ENCODE results near the gene OR10J4.
"Not testable (repeated sequence)": the region's sequence is repeated elsewhere in the genome, so short reads cannot be mapped to it uniquely, and the experiment has no call there.

The OR10J4 gene

GRCh38 chr1:159431904-159432303 is at the start of gene OR10J4:
Gene OR10J4, plus strand, starts transcription at chr1:159432204.
- DNase-seq: no peak

DNA sequence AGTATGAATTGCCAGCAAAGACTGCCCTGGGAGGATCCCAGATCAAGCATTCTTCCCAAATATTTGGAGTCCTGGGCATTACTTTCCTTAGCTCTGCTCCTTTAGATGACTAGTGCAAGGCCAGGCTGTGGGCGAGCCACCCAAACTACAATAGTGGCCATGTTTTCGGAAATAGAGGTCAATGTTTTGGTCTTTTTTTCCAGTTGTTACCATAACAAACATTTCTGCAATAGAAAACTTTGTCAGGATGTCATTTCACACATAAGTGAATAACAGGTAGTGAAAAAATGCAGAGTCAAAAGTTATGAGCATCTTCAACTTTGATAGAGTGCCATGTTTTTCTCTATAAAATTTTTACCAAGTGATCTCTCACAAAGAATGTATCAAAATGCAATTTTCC is 25.2 kb upstream of the OR10J4 start:
- no peak for DNase-seq

DNA sequence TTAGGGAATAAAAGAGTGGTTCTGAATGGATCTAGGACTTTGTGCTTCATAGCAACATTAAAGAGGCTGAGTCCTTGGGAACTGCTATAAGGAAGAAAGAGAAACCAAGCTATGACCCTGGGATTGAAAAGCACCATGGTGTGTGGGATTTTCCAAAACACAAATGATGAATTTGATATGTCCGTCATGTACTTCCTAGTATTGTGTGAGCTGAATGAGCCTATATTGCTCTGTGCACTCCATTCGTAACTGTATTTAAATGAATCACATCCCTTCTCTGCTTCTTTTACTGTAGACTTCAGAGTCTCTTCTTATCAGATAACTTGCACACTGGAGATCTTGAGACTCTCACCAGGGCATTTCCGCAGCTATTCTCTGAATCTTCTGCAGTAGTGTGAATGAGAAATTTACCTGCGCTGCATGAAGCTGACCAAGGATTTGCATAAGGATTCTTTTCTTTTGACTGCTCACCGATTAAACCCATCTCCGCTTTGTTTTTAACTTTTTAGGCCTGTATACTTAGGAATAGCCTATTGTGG is 23.1 kb upstream of the OR10J4 start:
- no peak for DNase-seq

DNA sequence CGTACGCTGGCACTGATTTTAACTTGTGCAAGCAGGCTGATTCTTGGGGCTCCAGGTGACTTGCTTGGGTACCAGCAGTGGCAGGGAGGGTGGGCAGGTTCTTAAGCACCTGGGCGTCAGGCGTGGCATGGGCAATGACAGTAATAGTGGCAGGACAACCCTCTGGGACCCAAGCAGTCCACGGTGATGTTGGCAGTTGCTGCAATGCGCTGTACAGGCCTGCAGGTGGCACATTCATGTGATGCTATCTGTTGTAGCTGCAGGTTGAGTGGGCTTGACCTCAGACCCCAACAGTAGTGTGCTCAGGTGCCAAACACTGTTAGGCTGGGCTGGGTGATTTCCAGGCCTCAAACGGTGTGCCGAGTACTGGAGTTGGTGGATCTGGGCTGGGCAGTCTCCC is 10.2 kb upstream of the OR10J4 start:
- no peak for DNase-seq

DNA sequence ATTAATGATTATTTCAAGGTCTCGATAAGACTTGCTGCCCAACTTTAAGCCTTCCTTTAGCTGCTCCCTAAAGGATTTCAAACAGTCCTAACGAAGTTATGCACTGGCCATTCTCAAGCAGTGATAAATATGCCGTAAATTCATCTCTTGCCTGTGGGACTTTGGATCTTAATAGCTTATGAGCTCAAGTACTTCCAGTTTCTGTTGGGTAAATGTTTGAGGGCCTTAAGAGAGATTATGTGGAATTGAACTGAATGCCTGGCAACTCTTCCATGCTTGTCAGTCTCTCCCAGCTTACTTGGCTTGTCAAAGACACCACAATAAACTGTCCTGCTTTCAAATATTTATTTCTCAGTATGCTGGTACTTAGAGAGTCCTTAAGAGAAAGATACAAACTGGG is 3.5 kb upstream of the OR10J4 start:
- no peak for DNase-seq

GRCh38 chr1:159429074-159429861 is 2.7 kb upstream of the OR10J4 start:
- no peak for DNase-seq

GRCh38 chr1:159430985-159431384 is 1.0 kb upstream of the OR10J4 start:
- no peak for DNase-seq

- no peak for DNase-seq
Measured at GRCh38 chr1:159436469-159436868, 4.5 kb downstream of the OR10J4 start.

GRCh38 chr1:159439422-159439821 is 7.4 kb downstream of the OR10J4 start, which contains the start of gene OR10J1:
Gene OR10J1, plus strand, starts transcription at chr1:159439722. Its CDS starts 70 bp downstream, at chr1:159439792.
- DNase-seq: no peak

GRCh38 chr1:159441360-159441759 is 9.4 kb downstream of the OR10J4 start:
- DNase-seq: no peak

DNA sequence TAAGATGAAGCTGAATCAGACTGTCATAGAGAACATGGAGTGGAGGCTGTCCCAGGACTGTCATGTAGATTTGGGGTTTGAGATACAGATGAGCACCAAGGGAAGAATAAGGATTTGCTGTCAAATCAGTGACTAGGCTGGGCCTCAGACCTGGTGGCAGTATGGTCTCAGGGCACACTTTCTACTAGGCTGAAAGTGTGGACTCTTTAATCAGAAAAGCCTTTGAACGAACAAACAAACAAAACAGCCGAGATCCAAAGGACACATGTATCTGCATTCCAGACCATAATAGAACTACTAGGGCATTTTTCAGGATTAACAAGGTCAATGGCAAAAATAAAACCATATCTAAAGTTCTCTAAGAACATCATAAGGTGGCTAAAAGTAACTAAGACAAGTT is 10.4 kb downstream of the OR10J4 start:
- DNase-seq: no peak

- no peak for DNase-seq
Measured at GRCh38 chr1:159443066-159443750, 11.2 kb downstream of the OR10J4 start.

GRCh38 chr1:159444511-159444910 is 12.5 kb downstream of the OR10J4 start:
- DNase-seq: no peak

DNA sequence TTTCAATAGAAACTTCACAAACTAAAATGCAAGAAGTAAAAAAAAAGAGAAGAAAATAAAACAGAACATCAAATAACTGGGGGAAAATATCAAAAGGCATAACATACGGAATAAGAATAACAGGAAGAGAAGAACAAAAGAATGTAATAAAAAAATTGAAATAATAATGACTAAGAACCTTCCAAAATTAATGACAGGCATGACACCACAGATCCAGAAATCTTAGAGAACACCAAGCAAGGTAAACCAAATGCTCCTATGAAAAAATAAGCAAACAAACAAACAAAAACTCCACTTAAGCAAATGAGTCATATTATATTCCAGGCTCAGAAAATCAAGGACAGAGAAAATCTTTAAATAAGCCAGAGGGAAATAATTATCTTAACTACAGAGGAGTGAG is 16.2 kb downstream of the OR10J4 start:
- no peak for DNase-seq

- DNase-seq: not testable (repeated sequence)
Measured at GRCh38 chr1:159449605-159450004, 17.6 kb downstream of the OR10J4 start.

DNA sequence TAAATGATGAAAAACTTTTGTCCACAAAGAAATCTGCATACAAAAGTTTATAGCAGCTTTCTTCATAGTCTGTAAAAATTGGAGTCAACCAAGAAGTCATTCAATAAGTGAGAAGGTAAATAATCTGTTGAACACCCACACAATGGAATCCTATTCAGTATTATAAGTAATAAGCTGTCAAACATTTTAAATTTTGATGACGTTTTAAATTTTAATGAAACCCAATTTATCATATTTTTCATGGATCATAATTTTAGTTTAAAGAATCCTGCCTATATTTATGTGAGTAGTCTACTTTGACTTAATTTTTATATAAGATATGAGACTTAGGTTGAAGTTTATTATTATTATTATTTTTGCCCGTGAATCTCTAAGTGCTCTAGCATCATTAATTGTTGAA is 27.5 kb downstream of the OR10J4 start:
- DNase-seq: no peak

DNA sequence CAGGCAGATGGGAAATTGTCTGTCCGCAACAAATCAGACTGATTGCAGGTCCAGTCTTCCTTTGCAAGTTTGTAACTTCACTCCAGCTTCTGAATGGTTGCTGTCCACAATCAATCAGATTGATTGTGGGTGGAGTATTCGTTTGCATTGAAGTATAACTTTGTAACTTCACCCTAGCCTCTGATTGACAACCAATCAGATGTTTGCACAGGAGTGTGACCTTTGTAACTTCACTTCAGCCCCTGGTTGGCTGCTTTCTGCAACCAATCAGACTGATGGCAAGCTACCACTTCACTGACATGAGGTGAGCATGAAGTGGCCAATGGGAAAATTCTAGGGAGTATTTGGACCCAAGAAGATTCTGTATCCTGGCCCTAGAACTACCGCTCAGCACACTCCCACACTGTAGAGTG is 33.2 kb downstream of the OR10J4 start:
- no peak for DNase-seq

GRCh38 chr1:159468321-159468720 is 36.3 kb downstream of the OR10J4 start:
- DNase-seq: no peak

DNA sequence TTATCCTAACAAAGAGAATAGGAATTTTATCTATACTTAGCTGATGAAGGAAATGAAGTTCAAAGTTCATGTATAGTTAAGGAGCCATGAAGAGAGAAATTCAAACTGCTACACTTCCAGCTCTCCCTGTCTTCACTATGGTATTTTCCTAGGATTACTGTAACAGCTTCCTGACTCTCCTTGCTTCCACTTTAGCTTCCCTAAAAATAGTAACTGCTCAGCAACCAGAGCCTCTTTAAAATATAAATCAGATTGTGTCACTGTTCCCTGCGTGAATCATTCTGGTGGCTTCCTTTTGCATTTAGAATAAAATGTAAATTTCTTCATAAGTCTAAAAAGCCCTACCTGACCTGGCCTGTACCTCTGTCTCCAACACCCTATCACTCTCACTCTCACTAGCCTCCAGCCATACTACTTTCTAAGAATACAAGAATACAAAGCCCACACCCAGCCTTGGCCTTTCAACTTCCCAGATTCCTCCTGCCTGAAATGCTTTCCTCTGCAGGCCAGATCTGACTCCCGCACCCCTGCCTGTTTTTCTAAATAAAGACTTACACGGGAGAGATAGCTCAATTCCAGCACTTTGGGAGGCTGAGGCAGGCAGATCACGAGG is 38.0 kb downstream of the OR10J4 start:
- DNase-seq: no peak

DNA sequence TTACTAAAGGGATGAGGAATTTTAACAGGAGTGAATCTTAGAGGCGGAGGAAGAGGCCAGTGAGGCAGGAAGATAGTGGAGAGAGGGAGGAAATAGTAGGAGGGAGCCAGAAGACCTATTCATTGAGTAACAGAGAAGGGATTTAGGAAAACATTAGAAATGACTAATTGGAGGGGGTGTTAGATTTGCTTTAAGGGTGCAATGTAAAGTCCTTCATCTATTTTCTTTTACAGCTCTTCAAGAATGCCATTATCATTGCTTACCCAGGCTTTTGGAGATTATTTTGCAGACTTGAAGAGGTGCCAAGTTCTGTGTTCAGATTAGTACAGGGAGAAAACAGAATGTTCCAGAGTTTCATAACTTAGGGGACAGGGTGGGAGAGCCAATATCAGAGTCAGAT is 41.3 kb downstream of the OR10J4 start:
- no peak for DNase-seq

- no peak for DNase-seq
Measured at GRCh38 chr1:159474926-159475325, 42.9 kb downstream of the OR10J4 start.
